HepG2 (cell line): Measurements from ENCODE around the gene PAM16. TPM values are rescaled to one million over a fixed set of nuclear protein-coding genes. Genes with fewer than 3 reads are reported as not detected.

Experiments
- AGO1 ChIP-seq: fragments of 200-400 bp; formaldehyde crosslinking; IDR thresholded peaks from 2 replicates; pipeline ENCODE4 v1.6.1; 2017; ENCODE audit warnings: mild to moderate bottlenecking, low read depth, low read length, moderate library complexity; ENCODE audit not compliant: poor library complexity, severe bottlenecking
- ATF4 ChIP-seq, 2 experiments: fragments of 450-650 bp in 1 of 2; sonication (generic) in 1 of 2; formaldehyde crosslinking; IDR thresholded peaks; 2 replicates each; pipeline versions ENCODE4 v1.5.0 to v1.8.0; 2020 to 2022; ENCODE audit warnings: mild to moderate bottlenecking in 1 of 2, missing genetic modification reagents in 1 of 2
- CAMTA2 ChIP-seq: sonication (generic); formaldehyde crosslinking; IDR thresholded peaks from 2 replicates; pipeline ENCODE4 v1.4.0; 2020; ENCODE audit warnings: mild to moderate bottlenecking, missing genetic modification reagents, borderline replicate concordance
- CHCHD3 ChIP-seq: sonication (generic); formaldehyde crosslinking; IDR thresholded peaks from 2 replicates; pipeline ENCODE4 v1.8.0; 2022; ENCODE audit warnings: mild to moderate bottlenecking, missing genetic modification reagents, moderate library complexity
- ELF3 ChIP-seq: IDR thresholded peaks from 2 replicates; pipeline ENCODE4 v1.6.1; 2016; ENCODE audit warnings: missing genetic modification reagents, missing compliant biosample characterization
- ETV6 ChIP-seq: sonication (generic); formaldehyde crosslinking; conservative IDR thresholded peaks from 2 replicates; pipeline ENCODE4 v1.4.0; 2020; ENCODE audit warnings: missing genetic modification reagents
- GATAD2A ChIP-seq: IDR thresholded peaks from 2 replicates; pipeline ENCODE4 v1.6.1; 2016
- GTF3A ChIP-seq: sonication (generic); formaldehyde crosslinking; conservative IDR thresholded peaks from 2 replicates; pipeline ENCODE4 v1.4.0; 2020; ENCODE audit warnings: mild to moderate bottlenecking, missing genetic modification reagents
- HINFP ChIP-seq: sonication (generic); formaldehyde crosslinking; IDR thresholded peaks from 2 replicates; pipeline ENCODE4 v1.4.0; 2020; ENCODE audit warnings: low read depth, mild to moderate bottlenecking, missing genetic modification reagents
- KDM6A ChIP-seq: IDR thresholded peaks from 2 replicates; pipeline ENCODE4 v1.6.1; 2016; ENCODE audit warnings: low read depth
- MAF1 ChIP-seq: sonication (generic); formaldehyde crosslinking; IDR thresholded peaks from 2 replicates; pipeline ENCODE4 v1.5.0; 2020; ENCODE audit warnings: missing genetic modification reagents, borderline replicate concordance
- MBNL3 ChIP-seq: fragments of 250-450 bp; sonication (Bioruptor Pico); conservative IDR thresholded peaks from 2 replicates; pipeline ENCODE4 v1.8.0; 2022; ENCODE audit warnings: mild to moderate bottlenecking, inconsistent platforms
- NCOA5 ChIP-seq: sonication (generic); formaldehyde crosslinking; IDR thresholded peaks from 2 replicates; pipeline ENCODE4 v1.4.0; 2020; ENCODE audit warnings: missing genetic modification reagents
- PITX1 ChIP-seq: sonication (generic); formaldehyde crosslinking; IDR thresholded peaks from 2 replicates; pipeline ENCODE4 v1.5.1; 2020; ENCODE audit warnings: mild to moderate bottlenecking, missing genetic modification reagents
- PLSCR1 ChIP-seq: sonication (generic); formaldehyde crosslinking; IDR thresholded peaks from 2 replicates; pipeline ENCODE4 v1.5.0; 2020; ENCODE audit warnings: missing genetic modification reagents, mild to moderate bottlenecking, borderline replicate concordance
- SPEN ChIP-seq: sonication (generic); formaldehyde crosslinking; IDR thresholded peaks from 2 replicates; pipeline ENCODE4 v1.5.1; 2020; ENCODE audit warnings: low read depth, mild to moderate bottlenecking, missing genetic modification reagents
- TEAD3 ChIP-seq: optimal IDR thresholded peaks from 2 replicates; pipeline ENCODE3; 2016; ENCODE audit warnings: borderline replicate concordance
- ZC3H13 ChIP-seq: sonication (generic); formaldehyde crosslinking; IDR thresholded peaks from 2 replicates; pipeline ENCODE4 v1.8.1; 2023; ENCODE audit warnings: mild to moderate bottlenecking, missing genetic modification reagents, moderate library complexity
- ZFP82 ChIP-seq: sonication (generic); formaldehyde crosslinking; IDR thresholded peaks from 2 replicates; pipeline ENCODE4 v1.5.1; 2020; ENCODE audit warnings: mild to moderate bottlenecking, missing genetic modification reagents, borderline replicate concordance
- ZNF124 ChIP-seq: sonication (generic); formaldehyde crosslinking; IDR thresholded peaks from 2 replicates; pipeline ENCODE4 v1.4.0; 2020; ENCODE audit warnings: missing genetic modification reagents
- ZNF20 ChIP-seq: sonication (generic); formaldehyde crosslinking; IDR thresholded peaks from 2 replicates; pipeline ENCODE4 v1.4.0; 2020; ENCODE audit warnings: mild to moderate bottlenecking, moderate library complexity, missing genetic modification reagents
- ZNF383 ChIP-seq: sonication (generic); formaldehyde crosslinking; IDR thresholded peaks from 2 replicates; pipeline ENCODE4 v1.4.0; 2020; ENCODE audit warnings: missing genetic modification reagents, mild to moderate bottlenecking, borderline replicate concordance
- ZNF510 ChIP-seq: sonication (generic); formaldehyde crosslinking; IDR thresholded peaks from 2 replicates; pipeline ENCODE4 v1.4.0; 2020; ENCODE audit warnings: low read depth, mild to moderate bottlenecking, missing genetic modification reagents
- ZNF589 ChIP-seq: sonication (generic); formaldehyde crosslinking; conservative IDR thresholded peaks from 2 replicates; pipeline ENCODE4 v1.8.0; 2022; ENCODE audit warnings: mild to moderate bottlenecking, moderate library complexity, missing genetic modification reagents
- ZNF709 ChIP-seq: sonication (generic); formaldehyde crosslinking; IDR thresholded peaks from 2 replicates; pipeline ENCODE4 v1.5.0; 2020; ENCODE audit warnings: mild to moderate bottlenecking, missing genetic modification reagents
- ZNF746 ChIP-seq: sonication (generic); formaldehyde crosslinking; IDR thresholded peaks from 2 replicates; pipeline ENCODE4 v1.8.0; 2022; ENCODE audit warnings: mild to moderate bottlenecking, missing genetic modification reagents
- ZNF747 ChIP-seq: sonication (generic); formaldehyde crosslinking; IDR thresholded peaks from 2 replicates; pipeline ENCODE4 v1.8.1; 2023; ENCODE audit warnings: missing genetic modification reagents, mild to moderate bottlenecking, borderline replicate concordance
- polyA plus RNA-seq, 8 experiments: library from polyadenylated mRNA; depleted of rRNA in 3 of 8; stranded (reverse) in 7 of 8; unstranded in 1 of 8; fragments of >200 nt; fragmentation: Illumina TruSeq in 4 of 8; extraction: Trizol in 4 of 8; gene quantifications; 2 replicates each; pipeline versions ENCODE4 v1.2.1 to v1.2.3, GENCODE V29; 2011 to 2016; ENCODE audit warnings: low read depth in 4 of 8, missing spikeins in 1 of 8, mixed read lengths in 1 of 8; ENCODE audit not compliant: insufficient read depth in 1 of 8
- total RNA-seq, 5 experiments: library from RNA; depleted of rRNA; stranded (reverse); fragments of >200 nt; fragmentation: Illumina TruSeq; extraction: Trizol; gene quantifications; 2 replicates each; pipeline ENCODE4 v1.2.3, GENCODE V29; 2016; ENCODE audit warnings: low read depth in 1 of 5

Gene PAM16
- total and polyA plus RNA-seq, 2 of the 13 experiments (the other 11 are each of a cell fraction or from before 2014, with no cell fraction given): 51.5 to 51.8 TPM

DNA sequence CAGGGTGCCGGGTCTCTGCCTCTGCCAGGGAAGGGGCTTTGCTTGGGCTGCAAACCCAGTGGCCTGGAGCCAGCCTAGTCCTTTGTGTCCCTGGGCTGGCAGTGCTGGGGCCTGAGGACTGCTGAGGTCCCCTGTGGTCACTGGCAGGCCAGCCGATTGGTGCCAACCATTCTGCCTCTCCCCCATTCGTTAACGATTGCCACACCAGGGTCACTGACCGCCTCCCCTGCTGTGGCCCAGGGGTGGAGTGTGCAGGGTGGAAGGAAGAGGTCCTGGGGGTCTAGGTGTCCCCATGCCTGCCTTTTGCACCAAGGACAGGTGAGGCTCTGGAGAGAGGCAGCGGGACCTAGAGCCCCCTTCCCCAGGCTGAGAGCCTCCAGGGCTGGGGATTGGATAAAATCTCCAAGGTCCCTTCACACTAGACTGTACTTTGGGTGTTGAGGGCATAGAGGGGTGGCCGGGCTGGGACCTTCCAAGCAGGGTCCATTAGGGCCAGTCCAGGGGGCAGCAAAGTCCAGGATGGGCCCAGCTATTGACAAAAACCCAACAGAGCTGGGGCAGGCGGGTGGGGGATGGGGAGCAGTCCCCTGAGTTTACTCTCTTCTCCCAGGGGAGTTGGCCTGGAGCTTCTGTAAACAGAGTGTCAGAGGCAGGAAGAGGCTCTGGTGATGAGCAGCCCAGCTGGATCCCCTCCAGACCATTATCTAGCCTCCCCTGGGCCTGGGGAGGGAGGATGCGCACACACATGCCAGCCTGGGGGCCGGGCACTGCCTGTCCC is 21.6 kb upstream of the PAM16 start (continued):
- TF ChIP-seq MAF1 (CRISPR knock-in tag) (no peak), GTF3A (no peak), ELF3 (CRISPR knock-in tag) (no peak; the same call in 1 of the 2 replicates), ZFP82 (no peak), ZC3H13 (CRISPR knock-in tag) (no peak), ZNF510 (CRISPR knock-in tag) (0 out of 2 replicates have a peak, but pooled peaks have one; percentile 30), TEAD3 (CRISPR knock-in tag) (peak; percentile 43), ZNF709 (no peak), ZNF747 (CRISPR knock-in tag) (peak; percentile 39; the same call in 1 of the 2 replicates), SPEN (CRISPR knock-in tag) (0 out of 2 replicates have a peak, but pooled peaks have one; percentile 50), NCOA5 (no peak), HINFP (no peak; the same call in 1 of the 2 replicates), CAMTA2 (CRISPR knock-in tag) (peak; percentile 18; the same call in 1 of the 2 replicates), KDM6A (CRISPR knock-in tag) (no peak; the same call in 1 of the 2 replicates), ZNF589 (CRISPR knock-in tag) (no peak), PITX1 (CRISPR knock-in tag) (no peak), ZNF383 (CRISPR knock-in tag) (no peak), PLSCR1 (CRISPR knock-in tag) (no peak), AGO1 (peak; percentile 27), MBNL3 (CRISPR knock-in tag) (no peak), ETV6 (CRISPR knock-in tag) (no peak), CHCHD3 (CRISPR knock-in tag) (no peak), GATAD2A (CRISPR knock-in tag) (peak; percentile 51; the same call in 1 of the 2 replicates), ZNF20 (no peak), ZNF746 (CRISPR knock-in tag) (peak; percentile 77; the same call in 1 of the 2 replicates), ATF4 (CRISPR knock-in tag; IDR thresholded peaks at IDR 0.05) (no peak), ZNF124 (0 out of 2 replicates have a peak, but pooled peaks have one; percentile 32)
